ENCODE results near the gene VWA5B2. TPM values are rescaled to one million over a fixed set of nuclear protein-coding genes. Genes with fewer than 3 reads are reported as not detected.

Gene VWA5B2
- total and polyA plus RNA-seq, 2 donors (not counting 1 experiment from before 2014, with no cell fraction given), result not detected

GRCh38 chr3:184186184-184186901 lies 43.0 kb upstream of the VWA5B2 start, which contains the start of gene ABCF3:
Gene ABCF3, plus strand, starts transcription at chr3:184186199. Its CDS starts 9 bp downstream, at chr3:184186208.
- TF ChIP-seq EZH2 (IDR thresholded peaks at IDR 0.05; ENCODE audit: low read length, missing control alignments) (no peak), CTCF (conservative IDR thresholded peaks at IDR 0.05 in 1 of 2, IDR thresholded peaks at IDR 0.05 in 1 of 2; ENCODE audit: low read depth in 1 of 2, low read length in 2 of 2) (no peak)
- H3K4me3 ChIP-seq (replicated peaks in 1 of 4; ENCODE audit: control extremely low read depth in 1 of 4, insufficient read depth in 1 of 4, low read depth in 3 of 4, low read length in 4 of 4), result peak within 1 kb of the TSS; percentile 72 to 100 (median 82)
- H3K27me3 ChIP-seq (ENCODE audit: control insufficient read depth, insufficient read depth, low read length), result no peaks in the 10 kb centered on the region
- H3K79me2 ChIP-seq (ENCODE audit: control insufficient read depth, insufficient read depth, low read length), result peaks cover 33% of the 10 kb centered on the region
- no peaks in the 10 kb centered on the region for H4K20me1 ChIP-seq (ENCODE audit: control insufficient read depth, extremely low read depth, insufficient read depth, low read length)
- H3K4me2 ChIP-seq (ENCODE audit: extremely low read depth, insufficient read depth, low read length), result peak within 1 kb of the TSS; percentile 92
- peak within 1 kb of the TSS; percentile 46 for H2AFZ ChIP-seq (ENCODE audit: low read length)
- H3K27ac ChIP-seq (ENCODE audit: insufficient read depth, low read length), result peak within 1 kb of the TSS; percentile 90
- H3K9me3 ChIP-seq (ENCODE audit: control insufficient read depth, insufficient read depth, low read depth, low read length), result no peaks in the 10 kb centered on the region
- peak within 1 kb of the TSS; percentile 89 for H3K9ac ChIP-seq (ENCODE audit: insufficient read depth, low read length)
- DNase-seq (ENCODE audit: low read depth in 2 of 2), result peak; percentile 50 to 64
- peaks cover 10% of the 10 kb centered on the region for H3K4me1 ChIP-seq (ENCODE audit: control insufficient read depth, extremely low read depth, insufficient read depth, low read length)
- peaks cover 33% of the 10 kb centered on the region for H3K36me3 ChIP-seq (ENCODE audit: control insufficient read depth, insufficient read depth, low read length)

- H3K27ac ChIP-seq (ENCODE audit: insufficient read depth, low read length), result peak overlapping the region; percentile 90
- H3K4me2 ChIP-seq (ENCODE audit: extremely low read depth, insufficient read depth, low read length), result peak overlapping the region; percentile 92
- peaks cover 28% of the 10 kb centered on the region for H3K36me3 ChIP-seq (ENCODE audit: control insufficient read depth, insufficient read depth, low read length)
- TF ChIP-seq CTCF (conservative IDR thresholded peaks at IDR 0.05 in 1 of 2, IDR thresholded peaks at IDR 0.05 in 1 of 2; ENCODE audit: low read depth in 1 of 2, low read length in 2 of 2) (no peak), EZH2 (IDR thresholded peaks at IDR 0.05; ENCODE audit: low read length, missing control alignments) (no peak)
- DNase-seq (ENCODE audit: low read depth in 2 of 2), result no peak
- H4K20me1 ChIP-seq (ENCODE audit: control insufficient read depth, extremely low read depth, insufficient read depth, low read length), result no peaks in the 10 kb centered on the region
- H3K4me1 ChIP-seq (ENCODE audit: control insufficient read depth, extremely low read depth, insufficient read depth, low read length), result peaks cover 10% of the 10 kb centered on the region
- peak overlapping the region; percentile 89 for H3K9ac ChIP-seq (ENCODE audit: insufficient read depth, low read length)
- H3K4me3 ChIP-seq (replicated peaks in 1 of 4; ENCODE audit: control extremely low read depth in 1 of 4, insufficient read depth in 1 of 4, low read depth in 3 of 4, low read length in 4 of 4), result peak overlapping the region; percentile 72 to 100 (median 82)
- peaks cover 33% of the 10 kb centered on the region for H3K79me2 ChIP-seq (ENCODE audit: control insufficient read depth, insufficient read depth, low read length)
- H3K27me3 ChIP-seq (ENCODE audit: control insufficient read depth, insufficient read depth, low read length), result no peaks in the 10 kb centered on the region
- no peak overlapping the region for H2AFZ ChIP-seq (ENCODE audit: low read length)
- H3K9me3 ChIP-seq (ENCODE audit: control insufficient read depth, insufficient read depth, low read depth, low read length), result no peaks in the 10 kb centered on the region
These were observed 42.5 kb upstream of the VWA5B2 start for GRCh38 chr3:184186902-184187207.

- peaks cover 10% of the 10 kb centered on the region for H3K4me1 ChIP-seq (ENCODE audit: control insufficient read depth, extremely low read depth, insufficient read depth, low read length)
- H3K27ac ChIP-seq (ENCODE audit: insufficient read depth, low read length), result no peak overlapping the region
- peaks cover 33% of the 10 kb centered on the region for H3K79me2 ChIP-seq (ENCODE audit: control insufficient read depth, insufficient read depth, low read length)
- H3K4me3 ChIP-seq (replicated peaks in 1 of 4; ENCODE audit: control extremely low read depth in 1 of 4, insufficient read depth in 1 of 4, low read depth in 3 of 4, low read length in 4 of 4), result no peak overlapping the region
- peaks cover 20% of the 10 kb centered on the region for H3K36me3 ChIP-seq (ENCODE audit: control insufficient read depth, insufficient read depth, low read length)
- no peaks in the 10 kb centered on the region for H4K20me1 ChIP-seq (ENCODE audit: control insufficient read depth, extremely low read depth, insufficient read depth, low read length)
- no peak for DNase-seq (ENCODE audit: low read depth in 2 of 2)
- H3K9me3 ChIP-seq (ENCODE audit: control insufficient read depth, insufficient read depth, low read depth, low read length), result no peaks in the 10 kb centered on the region
- H3K4me2 ChIP-seq (ENCODE audit: extremely low read depth, insufficient read depth, low read length), result no peak overlapping the region
- H2AFZ ChIP-seq (ENCODE audit: low read length), result no peak overlapping the region
- TF ChIP-seq EZH2 (IDR thresholded peaks at IDR 0.05; ENCODE audit: low read length, missing control alignments) (no peak), CTCF (conservative IDR thresholded peaks at IDR 0.05 in 1 of 2, IDR thresholded peaks at IDR 0.05 in 1 of 2; ENCODE audit: low read depth in 1 of 2, low read length in 2 of 2) (no peak)
- H3K27me3 ChIP-seq (ENCODE audit: control insufficient read depth, insufficient read depth, low read length), result no peaks in the 10 kb centered on the region
- H3K9ac ChIP-seq (ENCODE audit: insufficient read depth, low read length), result no peak overlapping the region
These were observed 41.3 kb upstream of the VWA5B2 start for GRCh38 chr3:184188080-184188479.
